Stimulated activated CD4-positive, alpha-beta T cell treated with anti-CD3 and anti-CD28 coated beads, Interleukin-4, amount 100 ng/mL, for 24 hours (primary cell): ENCODE data around the gene FOXN4.
A peak's percentile ranks its signal among the peaks of the same experiment; 100 is the strongest.

ENCODE experiments used
- DNase-seq: peaks from one replicate; pipeline ENCODE4 v3.0.0-alpha.2; 2020

Gene FOXN4

GRCh38 chr12:109277899-109278762, 31.0 kb downstream of the FOXN4 start:
- DNase-seq = no peak

GRCh38 chr12:109277255-109277898, 31.7 kb downstream of the FOXN4 start:
- no peak for DNase-seq

- no peak for DNase-seq
Measured at GRCh38 chr12:109276160-109276559, 32.9 kb downstream of the FOXN4 start.

- DNase-seq = no peak
Measured at GRCh38 chr12:109275173-109275572, 33.9 kb downstream of the FOXN4 start.

- no peak for DNase-seq
Measured at GRCh38 chr12:109274381-109274780, 34.7 kb downstream of the FOXN4 start.

- no peak for DNase-seq
Measured at GRCh38 chr12:109273354-109273753, 35.7 kb downstream of the FOXN4 start.

GRCh38 chr12:109271418-109271817, 37.7 kb downstream of the FOXN4 start:
- no peak for DNase-seq

GRCh38 chr12:109270494-109270893, 38.6 kb downstream of the FOXN4 start:
- DNase-seq = no peak

- DNase-seq = no peak
Measured at GRCh38 chr12:109269428-109269827, 39.7 kb downstream of the FOXN4 start.

- no peak for DNase-seq
Measured at GRCh38 chr12:109268896-109269295, 40.2 kb downstream of the FOXN4 start.

- no peak for DNase-seq
Measured at GRCh38 chr12:109267361-109267760, 41.7 kb downstream of the FOXN4 start.

- no peak for DNase-seq
Measured at GRCh38 chr12:109266106-109266879, 42.8 kb downstream of the FOXN4 start.

- no peak for DNase-seq
Measured at GRCh38 chr12:109264943-109265650, 44.0 kb downstream of the FOXN4 start.

- DNase-seq = peak; percentile 45
Measured at GRCh38 chr12:109264095-109264942, 44.8 kb downstream of the FOXN4 start.

GRCh38 chr12:109263439-109263838, 45.6 kb downstream of the FOXN4 start:
- no peak for DNase-seq

GRCh38 chr12:109261939-109262338, 47.1 kb downstream of the FOXN4 start:
- DNase-seq = no peak

- DNase-seq = no peak
Measured at GRCh38 chr12:109261087-109261486, 48.0 kb downstream of the FOXN4 start.

GRCh38 chr12:109259545-109259895, 49.6 kb downstream of the FOXN4 start:
- DNase-seq = no peak

GRCh38 chr12:109258607-109259544, 50.2 kb downstream of the FOXN4 start:
- DNase-seq = no peak

- no peak for DNase-seq
Measured at GRCh38 chr12:109258201-109258600, 50.9 kb downstream of the FOXN4 start.

GRCh38 chr12:109256011-109256410, 53.1 kb downstream of the FOXN4 start:
- no peak for DNase-seq
